Loucy (cell line): Measurements from ENCODE around the gene LIMA1.

Experiments
- H2AFZ ChIP-seq: fragments of 200-600 bp; sonication (generic); 2 replicates; pipeline ENCODE4 v1.6.0; 2016; ENCODE audit warnings: antibody characterized with exemption, mild to moderate bottlenecking, low read length, moderate library complexity
- H3F3A ChIP-seq: fragments of 200-600 bp; 2 replicates; pipeline ENCODE4 v1.6.0; 2016; ENCODE audit warnings: antibody characterized with exemption, low read depth, mild to moderate bottlenecking
- H3K27me3 ChIP-seq: fragments of 200-600 bp; sonication (generic); 2 replicates; pipeline ENCODE4 v1.6.1; 2014; ENCODE audit warnings: low read length, mild to moderate bottlenecking; ENCODE audit not compliant: insufficient read depth, poor library complexity, severe bottlenecking
- H3K36me3 ChIP-seq: fragments of 200-600 bp; sonication (generic); 2 replicates; pipeline ENCODE4 v1.6.1; 2016; ENCODE audit warnings: low read length; ENCODE audit not compliant: insufficient read depth
- H3K4me1 ChIP-seq: fragments of 200-600 bp; sonication (generic); 2 replicates; pipeline ENCODE4 v1.5.1; 2014; ENCODE audit warnings: low read length, mild to moderate bottlenecking; ENCODE audit not compliant: insufficient read depth, poor library complexity, severe bottlenecking
- H3K4me2 ChIP-seq: fragments of 200-600 bp; sonication (generic); 2 replicates; pipeline ENCODE4 v1.6.0; 2014; ENCODE audit warnings: antibody characterized with exemption, low read length, low read depth, mild to moderate bottlenecking; ENCODE audit not compliant: poor library complexity, severe bottlenecking
- H3K4me3 ChIP-seq: fragments of 200-600 bp; sonication (generic); 2 replicates; pipeline ENCODE4 v1.5.1; 2014; ENCODE audit warnings: low read length, mild to moderate bottlenecking, mixed read lengths; ENCODE audit not compliant: poor library complexity, severe bottlenecking
- H3K79me2 ChIP-seq: fragments of 200-600 bp; sonication (generic); 2 replicates; pipeline ENCODE4 v1.6.1; 2014; ENCODE audit warnings: low read length; ENCODE audit not compliant: insufficient read depth
- H3K9ac ChIP-seq: fragments of 200-600 bp; sonication (generic); 2 replicates; pipeline ENCODE4 v1.6.0; 2014; ENCODE audit warnings: mild to moderate bottlenecking, low read depth, low read length, moderate library complexity; ENCODE audit not compliant: poor library complexity, severe bottlenecking
- H3K9me2 ChIP-seq: fragments of 200-600 bp; sonication (generic); replicated peaks from 2 replicates; pipeline ENCODE4 v1.6.1; 2016; ENCODE audit warnings: low read depth, low read length, mixed read lengths
- H3K9me3 ChIP-seq: fragments of 200-600 bp; sonication (generic); 2 replicates; pipeline ENCODE4 v1.6.1; 2014; ENCODE audit warnings: mild to moderate bottlenecking, antibody characterized with exemption, low read length, low read depth; ENCODE audit not compliant: insufficient read depth
- H4K20me1 ChIP-seq: fragments of 200-600 bp; sonication (generic); 2 replicates; pipeline ENCODE4 v1.6.0; 2014; ENCODE audit warnings: antibody characterized with exemption, low read length, mild to moderate bottlenecking; ENCODE audit not compliant: insufficient read depth, poor library complexity, severe bottlenecking
- CTCF ChIP-seq: fragments of 200-600 bp; sonication (generic); conservative IDR thresholded peaks from 2 replicates; pipeline ENCODE4 v1.5.1; 2014; ENCODE audit warnings: mild to moderate bottlenecking, antibody characterized with exemption, low read length
- EZH2phosphoT487 ChIP-seq: fragments of 200-600 bp; IDR thresholded peaks from 2 replicates; pipeline ENCODE4 v1.6.1; 2018; ENCODE audit warnings: antibody characterized with exemption, mild to moderate bottlenecking, moderate library complexity, borderline replicate concordance

LIMA1 gene

GRCh38 chr12:50207424-50207823 is 75.9 kb downstream of the LIMA1 start:
- no peaks in the 10 kb centered on the region for H4K20me1 ChIP-seq
- H3K9me3 ChIP-seq: no peaks in the 10 kb centered on the region
- peaks cover 9% of the 10 kb centered on the region; the same call in 1 of the 2 replicates for H3K79me2 ChIP-seq
- TF ChIP-seq CTCF: no peak
- no peak for TF ChIP-seq EZH2phosphoT487
- peaks cover 14% of the 10 kb centered on the region for H3K4me1 ChIP-seq
- no peak overlapping the region for H3K4me3 ChIP-seq
- H3K9me2 ChIP-seq: no peaks in the 10 kb centered on the region
- no peaks in the 10 kb centered on the region for H3K27me3 ChIP-seq
- peaks cover 16% of the 10 kb centered on the region; the same call in 1 of the 2 replicates for H3K36me3 ChIP-seq
- H3F3A ChIP-seq: no peaks in the 10 kb centered on the region
- H3K9ac ChIP-seq: no peak overlapping the region
- no peak overlapping the region for H3K4me2 ChIP-seq
- H2AFZ ChIP-seq: no peak overlapping the region

- Histone ChIP-seq H3K4me2 (no peak overlapping the region), H3K9me2 (no peaks in the 10 kb centered on the region), H3K36me3 (peaks cover 16% of the 10 kb centered on the region; the same call in 1 of the 2 replicates), H3K4me3 (no peak overlapping the region), H3K79me2 (peaks cover 7% of the 10 kb centered on the region; the same call in 1 of the 2 replicates), H3K4me1 (peaks cover 6% of the 10 kb centered on the region), H3K9me3 (no peaks in the 10 kb centered on the region), H3F3A (no peaks in the 10 kb centered on the region), H3K9ac (no peak overlapping the region), H4K20me1 (no peaks in the 10 kb centered on the region), H3K27me3 (no peaks in the 10 kb centered on the region), H2AFZ (no peak overlapping the region)
- no peak for TF ChIP-seq EZH2phosphoT487
- TF ChIP-seq CTCF: no peak
These were observed 77.7 kb downstream of the LIMA1 start for GRCh38 chr12:50205648-50206047.

- Histone ChIP-seq H3F3A (no peaks in the 10 kb centered on the region), H3K9me2 (no peaks in the 10 kb centered on the region)
These were observed 79.6 kb downstream of the LIMA1 start for GRCh38 chr12:50203691-50204090.

More at GRCh38 chr12:50203691-50204090, 79.6 kb downstream of the LIMA1 start:
- Histone ChIP-seq H3K4me3 (no peak overlapping the region), H3K9me3 (no peaks in the 10 kb centered on the region), H3K79me2 (no peaks in the 10 kb centered on the region), H2AFZ (no peak overlapping the region), H4K20me1 (no peaks in the 10 kb centered on the region), H3K4me2 (no peak overlapping the region), H3K4me1 (peaks cover 4% of the 10 kb centered on the region), H3K9ac (no peak overlapping the region), H3K27me3 (no peaks in the 10 kb centered on the region), H3K36me3 (peaks cover 19% of the 10 kb centered on the region; the same call in 1 of the 2 replicates)
- TF ChIP-seq EZH2phosphoT487 (no peak), CTCF (no peak)
